Fibroblast of the aortic adventitia (primary cell): Measurements from ENCODE around the gene IL21R. TPM values are rescaled to one million over a fixed set of nuclear protein-coding genes. Genes with fewer than 3 reads are reported as not detected.
A peak's percentile ranks its signal among the peaks of the same experiment; 100 is the strongest.

Source experiments
- DNase-seq: peaks from one replicate; pipeline ENCODE4 v3.0.0-alpha.2; 2010; ENCODE audit warnings: low read depth
- H3K4me3 ChIP-seq: 2 replicates; pipeline ENCODE4 v1.5.1; 2011; ENCODE audit warnings: low read depth, mild to moderate bottlenecking, control low read depth, low read length, moderate library complexity
- total RNA-seq: library from RNA; depleted of rRNA; stranded (reverse); fragments of >200 nt; gene quantifications from 2 replicates; pipeline ENCODE4 v1.2.3, GENCODE V29; 2012; ENCODE audit warnings: low replicate concordance
- TF ChIP-seq, protein P1 (sequence below): IDR thresholded peaks from 2 replicates; pipeline ENCODE4 v1.5.1; 2011; ENCODE audit warnings: mild to moderate bottlenecking, low read length, control low read depth, inconsistent platforms; ENCODE audit not compliant: insufficient read depth

Gene IL21R
- total RNA-seq, 1 donor = 0.54 TPM

DNA sequence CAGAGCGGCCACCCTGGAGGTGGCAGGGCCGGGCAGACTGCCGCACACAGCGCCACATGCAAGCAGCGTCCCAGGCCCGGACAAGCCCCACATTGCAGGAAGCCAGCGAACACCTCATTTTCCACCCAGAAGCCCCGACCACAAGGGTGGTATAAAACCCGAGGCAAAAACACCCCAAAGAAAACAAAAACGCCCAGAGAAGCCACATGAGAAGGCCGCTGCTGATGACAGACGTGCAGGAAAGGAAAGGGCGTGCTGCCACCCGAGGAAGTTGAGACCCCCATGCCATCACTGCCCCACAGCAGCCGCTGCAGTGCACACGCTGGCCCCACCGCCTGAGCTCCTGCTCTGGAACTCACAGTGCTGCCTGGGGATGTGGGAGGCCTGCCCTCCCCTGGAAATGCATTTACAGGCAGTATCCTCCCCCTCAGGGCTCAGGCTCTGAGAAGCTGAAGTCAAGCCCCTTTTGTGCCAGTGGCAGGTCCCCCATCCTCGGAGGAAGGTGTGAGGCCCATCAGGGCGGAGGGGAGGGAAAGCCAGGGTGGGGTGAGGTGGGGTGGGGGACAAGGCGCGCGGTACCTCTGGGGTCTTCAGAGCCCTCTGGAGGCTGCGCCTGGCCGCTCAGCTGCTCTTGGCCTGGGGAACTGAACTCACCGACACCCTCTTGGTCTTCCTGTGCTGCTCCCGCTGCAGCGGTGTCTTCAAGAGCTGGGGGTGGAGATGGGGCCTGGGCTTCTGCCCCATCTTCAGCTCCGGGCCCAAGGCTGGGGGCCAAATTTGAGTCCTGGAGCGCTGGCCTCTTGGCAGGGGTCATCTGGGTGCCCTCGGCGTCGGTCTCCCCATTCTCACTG is 62.0 kb downstream of the IL21R start:
- H3K4me3 ChIP-seq = no peak overlapping the region
- no peak for DNase-seq
- TF ChIP-seq, protein P1, sequence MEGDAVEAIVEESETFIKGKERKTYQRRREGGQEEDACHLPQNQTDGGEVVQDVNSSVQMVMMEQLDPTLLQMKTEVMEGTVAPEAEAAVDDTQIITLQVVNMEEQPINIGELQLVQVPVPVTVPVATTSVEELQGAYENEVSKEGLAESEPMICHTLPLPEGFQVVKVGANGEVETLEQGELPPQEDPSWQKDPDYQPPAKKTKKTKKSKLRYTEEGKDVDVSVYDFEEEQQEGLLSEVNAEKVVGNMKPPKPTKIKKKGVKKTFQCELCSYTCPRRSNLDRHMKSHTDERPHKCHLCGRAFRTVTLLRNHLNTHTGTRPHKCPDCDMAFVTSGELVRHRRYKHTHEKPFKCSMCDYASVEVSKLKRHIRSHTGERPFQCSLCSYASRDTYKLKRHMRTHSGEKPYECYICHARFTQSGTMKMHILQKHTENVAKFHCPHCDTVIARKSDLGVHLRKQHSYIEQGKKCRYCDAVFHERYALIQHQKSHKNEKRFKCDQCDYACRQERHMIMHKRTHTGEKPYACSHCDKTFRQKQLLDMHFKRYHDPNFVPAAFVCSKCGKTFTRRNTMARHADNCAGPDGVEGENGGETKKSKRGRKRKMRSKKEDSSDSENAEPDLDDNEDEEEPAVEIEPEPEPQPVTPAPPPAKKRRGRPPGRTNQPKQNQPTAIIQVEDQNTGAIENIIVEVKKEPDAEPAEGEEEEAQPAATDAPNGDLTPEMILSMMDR = no peak

DNA sequence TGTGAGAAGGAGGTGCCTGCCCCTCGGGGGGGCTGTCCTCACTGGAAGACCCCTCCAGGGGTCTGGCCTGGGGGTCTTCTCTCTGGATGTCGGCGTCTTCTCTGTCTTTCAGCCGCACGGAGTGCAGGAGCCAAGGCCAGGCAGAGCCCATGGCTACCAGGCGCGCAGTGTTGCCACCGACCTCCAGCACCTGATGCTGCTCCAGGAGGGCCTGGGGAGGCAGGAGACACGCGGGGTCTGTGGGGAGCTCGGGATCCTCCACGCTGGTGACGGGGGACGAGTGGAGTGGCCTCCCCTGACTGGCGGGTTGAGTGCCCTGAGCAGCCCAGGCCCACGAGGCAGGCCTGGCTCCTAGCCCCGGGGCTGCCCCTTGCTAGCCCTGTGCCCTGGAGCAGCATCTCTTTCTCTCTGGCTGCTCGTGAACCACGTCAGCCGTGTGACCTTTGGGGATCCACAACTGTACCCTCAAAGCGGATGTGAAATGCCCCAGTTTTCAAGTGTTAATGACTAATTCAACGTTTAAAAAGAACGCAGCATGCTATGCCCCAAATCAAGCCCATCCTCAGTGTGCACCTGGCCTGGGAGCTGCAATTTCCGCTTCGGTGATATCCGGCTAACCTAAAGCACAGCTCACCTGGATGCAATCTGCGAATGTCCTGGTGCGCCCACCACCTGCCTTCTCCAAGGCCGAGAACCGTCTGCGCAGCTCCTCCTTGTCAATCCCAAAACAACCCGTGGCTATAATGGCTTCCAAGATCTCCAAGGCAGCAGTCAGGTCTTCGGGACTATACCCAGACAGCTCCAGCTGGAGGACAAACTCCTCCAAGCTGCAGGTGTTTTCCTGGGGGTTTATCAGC is 62.9 kb downstream of the IL21R start:
- DNase-seq = no peak
- no peak overlapping the region for H3K4me3 ChIP-seq

GRCh38 chr16:27465483-27465879 is 63.5 kb downstream of the IL21R start:
- TF ChIP-seq, protein P1 = no peak
- no peak for DNase-seq
- no peak overlapping the region for H3K4me3 ChIP-seq

More for the DNA sequence above, 62.9 kb downstream of the IL21R start:
- TF ChIP-seq, protein P1 = no peak

- DNase-seq = no peak
- H3K4me3 ChIP-seq = no peak overlapping the region
- TF ChIP-seq, protein P1 = no peak
These were observed 67.1 kb downstream of the IL21R start for GRCh38 chr16:27468941-27469531.

DNA sequence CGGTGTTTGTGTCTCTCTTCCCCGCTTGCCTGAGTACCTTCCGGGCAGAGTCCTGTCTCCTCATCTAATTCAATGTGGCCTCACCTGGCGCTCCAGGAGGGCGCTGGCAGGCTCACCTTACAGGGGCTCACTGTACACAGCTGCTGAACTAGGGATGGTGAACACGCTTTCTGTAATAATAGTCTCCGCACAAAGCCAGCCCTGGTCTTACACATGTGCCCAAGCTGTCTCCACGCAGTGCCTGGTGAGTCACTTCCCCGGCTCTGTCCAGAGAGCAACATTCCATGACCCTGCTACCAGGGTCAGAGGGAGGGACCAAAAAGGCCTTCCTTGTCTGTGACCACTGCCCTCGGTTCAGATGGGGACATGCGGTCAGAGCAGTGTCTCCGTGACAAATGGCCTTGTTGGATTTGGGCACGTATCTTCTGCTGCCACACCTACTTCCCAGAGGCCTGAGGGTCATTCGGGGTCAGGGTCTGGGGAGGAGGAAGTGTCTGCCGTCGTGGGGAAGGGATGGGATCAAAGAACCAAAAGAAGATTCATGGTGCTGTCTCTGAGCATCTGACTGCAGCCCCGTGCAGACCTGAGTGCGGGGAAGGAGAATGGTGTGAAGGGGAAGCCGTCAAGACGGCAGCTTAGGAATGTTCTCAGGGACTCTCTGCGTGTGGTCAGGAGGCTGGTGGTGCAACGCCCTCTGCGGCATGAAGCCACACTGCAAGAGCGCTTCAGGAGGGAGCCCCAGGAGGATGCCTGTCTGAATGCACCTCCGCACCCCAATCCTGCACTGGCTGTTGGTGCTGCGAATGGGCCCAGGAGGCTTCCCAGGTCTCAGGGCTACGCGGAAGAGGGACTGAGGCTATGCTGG is 68.8 kb downstream of the IL21R start:
- DNase-seq = peak; percentile 31
- TF ChIP-seq, protein P1 = no peak
- no peak overlapping the region for H3K4me3 ChIP-seq

DNA sequence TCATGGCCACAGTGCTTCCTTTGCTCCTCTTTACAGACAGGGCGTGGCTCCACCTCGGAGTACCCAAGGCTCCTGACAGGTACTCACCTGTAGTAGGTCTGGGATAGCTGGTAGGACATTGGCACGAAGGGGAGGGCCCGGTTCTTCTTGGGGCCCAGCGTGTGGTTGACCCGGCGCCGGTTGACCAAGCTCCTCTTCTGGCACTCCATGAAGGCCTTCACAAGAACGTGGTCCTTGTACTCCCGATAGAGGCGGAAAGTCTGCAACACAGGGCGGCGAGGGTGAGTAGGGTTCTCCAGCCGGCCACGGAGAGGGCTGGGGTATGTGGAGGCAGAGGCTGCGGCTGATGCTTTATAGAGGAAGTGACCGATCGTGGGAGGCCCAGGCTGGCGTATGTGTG is 69.7 kb downstream of the IL21R start:
- no peak overlapping the region for H3K4me3 ChIP-seq
- DNase-seq = no peak
- TF ChIP-seq, protein P1 = no peak
